ENCODE data around the gene CBLL1. TPM values are rescaled to one million over a fixed set of nuclear protein-coding genes. Genes with fewer than 3 reads are reported as not detected.

Gene CBLL1
- total RNA-seq, 1 experiment from 2014 or later = 39.1 TPM

- H3K36me3 ChIP-seq (ENCODE audit: control insufficient read depth, insufficient read depth, low read length) = no peaks in the 10 kb centered on the region
- CTCF ChIA-PET = no interaction called here
- Mint-ChIP-seq H3K27ac (ENCODE audit: unreplicated experiment) (no peak overlapping the region), H3K9me3 (ENCODE audit: unreplicated experiment) (no peaks in the 10 kb centered on the region), H3K4me1 (ENCODE audit: low read depth, unreplicated experiment) (peaks cover 11% of the 10 kb centered on the region), H3K4me3 (ENCODE audit: unreplicated experiment) (no peak overlapping the region), H3K36me3 (ENCODE audit: insufficient read depth, unreplicated experiment) (no peaks in the 10 kb centered on the region), H3K27me3 (ENCODE audit: insufficient read depth, unreplicated experiment) (no peaks in the 10 kb centered on the region)
- no peak for DNase-seq
- no TSS peak for BruUV-seq (replicated peaks)
- intact Hi-C loops (cut with micrococcal nuclease; ENCODE audit: unreplicated experiment) = no loop called here
- TF ChIP-seq CTCF (IDR thresholded peaks at IDR 0.05; ENCODE audit: insufficient read depth in 1 of 2, low read depth in 1 of 2, low read length in 1 of 2, severe bottlenecking in 1 of 2, unreplicated experiment in 1 of 2) = no peak
- peaks cover 11% of the 10 kb centered on the region for H3K4me1 ChIP-seq
- no peaks in the 10 kb centered on the region for H3K9me3 ChIP-seq
- H3K27me3 ChIP-seq (replicated peaks; ENCODE audit: control insufficient read depth, insufficient read depth, low read length) = no peaks in the 10 kb centered on the region
- H3K4me3 ChIP-seq (ENCODE audit: low read depth, low read length) = no peak overlapping the region
- POLR2A ChIA-PET = no interaction called here
Measured at GRCh38 chr7:107783648-107784047, 39.7 kb downstream of the CBLL1 start.

- ChIA-PET POLR2A (no interaction called here), CTCF (no interaction called here)
- Histone ChIP-seq H3K36me3 (ENCODE audit: control insufficient read depth, insufficient read depth, low read length) (no peaks in the 10 kb centered on the region), H3K4me3 (ENCODE audit: low read depth, low read length) (no peak overlapping the region), H3K27me3 (replicated peaks; ENCODE audit: control insufficient read depth, insufficient read depth, low read length) (no peaks in the 10 kb centered on the region), H3K9me3 (no peaks in the 10 kb centered on the region), H3K4me1 (no peaks in the 10 kb centered on the region)
- intact Hi-C loops (cut with micrococcal nuclease; ENCODE audit: unreplicated experiment) = no loop called here
- H3K4me3 Mint-ChIP-seq (ENCODE audit: unreplicated experiment) = no peak overlapping the region
- H3K9me3 Mint-ChIP-seq (ENCODE audit: unreplicated experiment) = no peaks in the 10 kb centered on the region
- no TSS peak for BruUV-seq (replicated peaks)
- TF ChIP-seq CTCF (IDR thresholded peaks at IDR 0.05; ENCODE audit: insufficient read depth in 1 of 2, low read depth in 1 of 2, low read length in 1 of 2, severe bottlenecking in 1 of 2, unreplicated experiment in 1 of 2) = no peak
- no peaks in the 10 kb centered on the region for H3K27me3 Mint-ChIP-seq (ENCODE audit: insufficient read depth, unreplicated experiment)
- no peaks in the 10 kb centered on the region for H3K36me3 Mint-ChIP-seq (ENCODE audit: insufficient read depth, unreplicated experiment)
- peaks cover under 1% of the 10 kb centered on the region for H3K4me1 Mint-ChIP-seq (ENCODE audit: low read depth, unreplicated experiment)
- H3K27ac Mint-ChIP-seq (ENCODE audit: unreplicated experiment) = no peak overlapping the region
- no peak for DNase-seq
Measured at GRCh38 chr7:107785170-107785569, 41.2 kb downstream of the CBLL1 start.

GRCh38 chr7:107785926-107786325 lies 42.0 kb downstream of the CBLL1 start:
- no peaks in the 10 kb centered on the region for H3K4me1 ChIP-seq
- H3K4me1 Mint-ChIP-seq (ENCODE audit: low read depth, unreplicated experiment) = no peaks in the 10 kb centered on the region
- no peaks in the 10 kb centered on the region for H3K36me3 ChIP-seq (ENCODE audit: control insufficient read depth, insufficient read depth, low read length)
- H3K27me3 ChIP-seq (replicated peaks; ENCODE audit: control insufficient read depth, insufficient read depth, low read length) = no peaks in the 10 kb centered on the region
- ChIA-PET POLR2A (no interaction called here), CTCF (no interaction called here)
- H3K27ac Mint-ChIP-seq (ENCODE audit: unreplicated experiment) = no peak overlapping the region
- intact Hi-C loops (cut with micrococcal nuclease; ENCODE audit: unreplicated experiment) = no loop called here
- H3K9me3 Mint-ChIP-seq (ENCODE audit: unreplicated experiment) = no peaks in the 10 kb centered on the region
- H3K9me3 ChIP-seq = no peaks in the 10 kb centered on the region
- DNase-seq = no peak
- TF ChIP-seq CTCF (IDR thresholded peaks at IDR 0.05; ENCODE audit: insufficient read depth in 1 of 2, low read depth in 1 of 2, low read length in 1 of 2, severe bottlenecking in 1 of 2, unreplicated experiment in 1 of 2) = no peak
- no peaks in the 10 kb centered on the region for H3K27me3 Mint-ChIP-seq (ENCODE audit: insufficient read depth, unreplicated experiment)
- no peaks in the 10 kb centered on the region for H3K36me3 Mint-ChIP-seq (ENCODE audit: insufficient read depth, unreplicated experiment)
- no peak overlapping the region for H3K4me3 Mint-ChIP-seq (ENCODE audit: unreplicated experiment)
- no peak overlapping the region for H3K4me3 ChIP-seq (ENCODE audit: low read depth, low read length)
- no TSS peak for BruUV-seq (replicated peaks)
